Measurements from ENCODE around the gene LONP1. TPM values are rescaled to one million over a fixed set of nuclear protein-coding genes. Genes with fewer than 3 reads are reported as not detected.
"Not testable (repeated sequence)": the region's sequence is repeated elsewhere in the genome, so short reads cannot be mapped to it uniquely, and the experiment has no call there.

LONP1 gene
- total RNA-seq, 2 donors from 2014 or later: 34.8 to 40.4 TPM

- peak; percentile 75 for DNase-seq (ENCODE audit: low spot score)
- intact Hi-C loops (cut with DNase I): no loop called here
Observed at GRCh38 chr19:5695649-5696195, 24.2 kb downstream of the LONP1 start.

- DNase-seq (ENCODE audit: low spot score): peak; percentile 58
- intact Hi-C loops (cut with DNase I): no loop called here
Observed at GRCh38 chr19:5694956-5695648, 24.8 kb downstream of the LONP1 start.

GRCh38 chr19:5694167-5694955, 25.6 kb downstream of the LONP1 start:
- DNase-seq (ENCODE audit: low spot score): peak; percentile 80
- intact Hi-C loops (cut with DNase I): no loop called here

DNA sequence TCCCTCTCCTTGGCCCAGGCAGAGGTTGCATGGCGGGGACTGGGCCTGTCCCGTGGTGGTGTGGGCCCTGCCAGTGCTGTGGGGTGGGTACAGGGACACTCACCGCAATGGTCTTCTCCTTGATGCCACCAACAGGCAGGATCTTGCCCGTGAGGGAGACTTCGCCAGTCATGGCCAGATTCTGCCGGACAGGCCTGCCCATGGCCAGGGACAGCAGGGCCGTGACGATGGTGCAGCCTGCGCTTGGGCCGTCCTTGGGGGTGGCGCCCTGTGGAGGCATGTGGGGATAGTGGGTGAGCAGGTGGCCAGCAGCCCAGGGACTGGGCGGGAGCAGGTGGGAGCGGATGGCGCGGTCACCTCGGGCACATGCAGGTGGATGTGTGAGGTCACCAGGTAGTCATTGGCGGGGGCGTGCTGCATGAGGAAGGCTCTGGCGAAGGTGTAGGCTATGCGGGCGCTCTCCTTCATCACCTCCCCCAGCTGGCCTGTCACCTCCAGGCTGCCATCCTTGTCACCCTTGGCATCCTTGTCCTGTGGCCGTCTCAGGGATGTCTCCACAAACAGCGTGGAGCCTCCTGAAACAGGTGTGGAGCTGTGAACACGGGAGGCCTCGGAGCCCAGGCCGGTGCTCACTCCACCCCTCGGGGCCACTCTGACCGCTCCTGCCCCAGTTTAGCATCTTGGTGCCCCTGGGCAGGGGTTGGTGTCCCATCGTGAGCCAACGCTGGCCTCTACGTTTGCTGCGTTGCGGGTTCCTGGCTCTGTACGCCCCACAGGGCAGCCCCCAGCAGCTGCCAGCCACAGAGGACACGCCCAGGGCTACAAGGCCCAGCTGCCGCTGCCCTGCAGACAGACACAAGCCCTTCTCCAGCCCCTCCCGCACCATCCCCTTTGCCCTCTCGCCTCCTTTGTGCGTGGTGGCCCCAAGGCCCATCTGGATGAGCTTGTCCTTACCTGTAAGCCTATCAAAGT, 26.5 kb downstream of the LONP1 start:
- peak; percentile 61 for DNase-seq (ENCODE audit: low spot score)
- intact Hi-C loops (cut with DNase I): no loop called here

GRCh38 chr19:5692723-5693194, 27.2 kb downstream of the LONP1 start:
- intact Hi-C loops (cut with DNase I): no loop called here
- no peak for DNase-seq (ENCODE audit: low spot score)

DNA sequence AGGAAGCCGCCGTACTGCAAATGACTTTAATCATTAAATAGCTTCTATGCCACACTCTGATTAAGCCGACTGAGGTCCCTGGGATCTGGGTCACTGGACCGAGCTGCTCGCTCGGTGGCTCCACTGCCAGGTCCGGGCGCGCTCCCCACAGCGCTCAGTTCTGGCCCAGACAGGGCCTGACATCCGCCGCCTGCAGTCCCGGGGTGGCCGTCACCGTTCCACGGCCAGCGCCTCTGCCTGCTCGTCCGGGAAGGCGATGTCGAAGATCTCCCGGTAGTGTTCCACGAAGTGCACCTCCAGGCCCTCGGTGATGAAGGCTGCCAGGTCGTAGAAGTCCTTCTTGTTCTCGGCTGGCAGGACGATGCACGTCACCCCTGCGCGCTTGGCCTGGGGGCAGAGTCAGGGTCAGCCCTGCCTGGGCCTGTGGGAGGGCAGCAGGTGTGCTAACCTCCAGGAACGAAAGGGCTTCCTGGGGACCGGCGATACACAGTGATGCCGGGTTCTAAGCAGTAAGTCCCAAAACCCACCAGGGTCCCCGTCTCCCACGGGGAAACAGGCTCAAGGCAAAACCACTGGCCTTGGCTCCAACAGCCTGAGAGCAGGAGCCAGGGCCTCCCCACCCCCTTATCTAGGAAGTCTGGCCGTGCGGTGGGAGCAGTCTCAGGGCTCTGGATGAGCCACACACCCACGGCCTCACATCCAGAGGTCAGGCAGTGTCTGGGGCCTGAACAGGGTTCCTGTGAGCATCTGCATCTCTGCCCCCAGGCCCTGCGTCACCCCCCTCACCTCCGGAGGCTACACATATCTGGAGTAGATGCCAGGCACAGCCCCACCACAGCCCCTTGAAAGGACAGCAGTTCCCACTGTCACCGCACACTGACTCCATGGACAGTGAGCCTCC, 27.9 kb downstream of the LONP1 start:
- intact Hi-C loops (cut with DNase I): no loop called here
- peak; percentile 73 for DNase-seq (ENCODE audit: low spot score)

DNA sequence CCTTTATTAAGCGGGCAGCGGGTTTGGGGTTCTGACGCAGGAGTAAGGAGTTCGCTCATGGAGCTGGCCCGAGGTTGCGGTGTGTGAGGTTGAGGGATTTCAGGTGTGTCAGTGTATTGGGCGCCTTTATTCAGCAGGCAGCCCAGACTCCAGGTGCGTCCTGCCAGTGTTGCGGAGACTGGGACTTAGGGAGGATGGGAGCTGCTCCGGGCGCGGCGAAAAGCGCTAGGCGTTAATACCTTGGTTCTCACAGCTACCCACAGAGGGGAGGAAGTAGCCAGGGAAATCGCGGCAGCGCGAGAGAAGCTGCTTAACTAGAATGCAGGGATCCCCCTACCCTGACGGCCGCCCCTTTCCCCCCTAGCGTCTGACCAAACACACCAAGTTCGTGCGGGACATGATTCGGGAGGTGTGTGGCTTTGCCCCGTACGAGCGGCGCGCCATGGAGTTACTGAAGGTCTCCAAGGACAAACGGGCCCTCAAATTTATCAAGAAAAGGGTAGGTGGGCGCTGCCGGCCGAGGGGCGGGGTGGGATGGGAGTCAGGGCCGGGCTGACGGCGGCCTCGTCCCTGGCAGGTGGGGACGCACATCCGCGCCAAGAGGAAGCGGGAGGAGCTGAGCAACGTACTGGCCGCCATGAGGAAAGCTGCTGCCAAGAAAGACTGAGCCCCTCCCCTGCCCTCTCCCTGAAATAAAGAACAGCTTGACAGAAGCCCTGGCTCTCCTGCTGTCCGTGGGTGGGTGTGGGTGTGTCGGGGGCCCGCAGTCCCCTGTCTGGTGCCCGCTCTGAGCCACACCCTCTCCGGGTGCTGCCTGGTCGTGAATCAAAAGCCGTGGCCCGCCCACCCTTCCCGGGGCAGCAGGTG, 28.8 kb downstream of the LONP1 start:
- DNase-seq (ENCODE audit: low spot score): peak; percentile 90
- intact Hi-C loops (cut with DNase I): no loop called here

- intact Hi-C loops (cut with DNase I): no loop called here
- DNase-seq (ENCODE audit: low spot score): peak; percentile 100
Observed at GRCh38 chr19:5690125-5690954, 29.6 kb downstream of the LONP1 start, which contains the start of gene RPL36. Gene RPL36 (plus strand): TSS chr19:5690295. CDS start chr19:5690508, 213 bp downstream.

DNA sequence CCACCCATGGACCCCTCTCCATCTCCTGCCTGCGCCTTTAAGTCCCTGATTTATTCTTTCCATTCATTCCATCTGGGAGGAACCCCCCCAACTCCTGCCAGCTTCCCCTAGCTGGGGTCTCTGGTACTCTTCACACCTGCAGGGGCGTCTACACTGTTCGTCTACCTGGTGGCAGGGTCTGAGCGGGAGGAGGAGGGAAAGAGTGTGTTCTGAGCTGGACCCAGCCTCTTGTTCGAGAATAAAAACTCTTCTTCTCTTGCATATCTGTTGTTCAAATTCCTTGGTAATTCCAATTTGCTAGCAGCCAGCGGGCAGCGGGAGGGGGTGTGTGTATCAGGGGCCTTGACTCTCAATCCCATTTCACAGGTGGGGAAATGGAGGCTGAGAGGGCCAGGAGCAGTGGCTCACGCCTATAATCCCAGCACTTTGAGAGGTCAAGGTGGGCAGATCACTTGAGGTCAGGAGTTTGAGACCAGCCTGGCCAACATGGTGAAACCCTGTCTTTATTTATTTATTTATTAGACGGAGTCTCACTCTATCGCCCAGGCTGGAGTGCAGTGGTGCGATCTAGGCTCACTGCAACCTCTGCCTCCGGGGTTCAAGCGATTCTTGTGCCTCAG, 31.6 kb downstream of the LONP1 start:
- intact Hi-C loops (cut with DNase I): not testable (repeated sequence)
- DNase-seq (ENCODE audit: low spot score): peak; percentile 64

DNA sequence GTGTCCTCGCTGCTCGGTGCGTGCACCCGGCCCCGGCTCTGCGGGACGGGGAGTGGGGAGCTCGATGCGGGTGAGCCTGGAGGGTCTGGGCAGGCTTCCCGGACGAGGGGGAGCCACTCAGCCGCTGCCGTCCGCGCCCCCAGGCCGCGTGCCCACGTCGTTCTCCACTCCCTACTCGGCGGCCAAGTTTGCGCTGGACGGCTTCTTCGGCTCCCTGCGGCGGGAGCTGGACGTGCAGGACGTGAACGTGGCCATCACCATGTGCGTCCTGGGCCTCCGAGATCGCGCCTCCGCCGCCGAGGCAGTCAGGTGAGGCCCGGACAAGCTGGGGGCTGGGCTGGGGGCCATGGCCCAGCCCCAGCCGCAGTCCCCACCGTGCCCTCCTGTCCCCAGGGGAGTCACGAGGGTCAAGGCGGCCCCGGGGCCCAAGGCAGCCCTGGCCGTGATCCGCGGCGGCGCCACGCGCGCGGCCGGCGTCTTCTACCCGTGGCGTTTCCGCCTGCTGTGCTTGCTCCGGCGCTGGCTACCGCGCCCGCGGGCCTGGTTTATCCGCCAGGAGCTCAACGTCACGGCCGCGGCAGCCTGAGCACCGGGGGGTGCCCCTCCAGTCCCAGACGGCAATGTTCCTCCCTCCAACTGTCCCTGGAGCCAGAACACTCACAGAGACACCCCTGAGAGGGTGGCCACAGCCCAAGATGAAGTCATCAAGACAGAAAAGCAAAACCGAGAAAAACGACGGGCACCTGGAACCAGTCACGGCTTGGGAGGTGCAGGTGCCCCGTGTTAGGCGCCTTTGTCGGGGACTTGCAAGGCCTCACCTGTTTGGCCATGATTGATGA, 32.4 kb downstream of the LONP1 start:
- peak; percentile 76 for DNase-seq (ENCODE audit: low spot score)
- intact Hi-C loops (cut with DNase I): no loop called here

DNA sequence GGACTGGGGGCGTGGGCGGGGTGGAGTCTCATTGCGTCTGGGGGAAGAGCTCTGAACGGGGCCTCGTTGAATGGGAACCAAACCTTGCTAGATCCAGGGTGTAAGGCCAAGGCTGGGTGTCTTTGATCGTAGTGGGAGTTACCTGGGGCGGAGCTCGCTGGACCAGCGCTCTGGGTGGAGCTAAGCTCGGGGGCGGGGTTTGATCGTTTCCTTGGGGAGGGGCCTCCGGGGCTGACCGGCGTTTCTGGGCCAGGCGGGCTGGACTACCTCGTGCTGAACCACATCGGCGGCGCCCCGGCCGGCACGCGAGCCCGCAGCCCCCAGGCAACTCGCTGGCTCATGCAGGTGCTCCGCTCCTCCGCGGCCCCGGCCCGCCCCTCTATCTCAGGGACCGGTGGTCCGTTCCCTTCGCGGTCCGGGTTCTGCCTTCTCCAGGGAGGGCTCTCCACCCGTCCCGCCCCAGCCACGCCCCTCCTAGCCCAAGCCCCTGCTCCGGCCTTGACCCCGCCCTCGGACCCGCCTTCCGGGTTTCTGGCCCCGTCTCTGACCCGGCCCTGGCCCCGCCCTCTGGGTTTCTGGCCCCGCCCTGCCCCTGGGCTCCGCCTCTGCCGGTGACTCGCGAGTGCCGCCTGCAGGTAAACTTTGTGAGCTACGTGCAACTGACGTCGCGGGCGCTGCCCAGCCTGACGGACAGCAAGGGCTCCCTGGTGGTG, 33.1 kb downstream of the LONP1 start:
- intact Hi-C loops (cut with DNase I): no loop called here
- peak; percentile 100 for DNase-seq (ENCODE audit: low spot score)

DNA sequence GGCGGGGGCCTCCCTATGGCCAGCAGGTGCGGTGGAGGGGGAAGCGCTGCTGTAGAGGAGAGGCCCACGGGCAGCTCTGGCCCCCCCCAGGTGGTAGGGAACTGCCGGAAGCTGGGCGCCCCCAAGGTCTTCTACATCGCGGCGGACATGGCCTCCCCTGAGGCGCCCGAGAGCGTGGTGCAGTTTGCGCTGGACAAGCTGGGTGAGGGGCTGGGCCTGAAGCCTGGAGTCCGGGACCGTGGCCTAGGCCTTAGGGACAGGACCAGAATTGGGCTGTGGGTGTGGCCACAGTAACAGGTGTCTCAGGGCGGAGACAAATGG, 33.7 kb downstream of the LONP1 start:
- intact Hi-C loops (cut with DNase I): no loop called here
- DNase-seq (ENCODE audit: low spot score): no peak

- intact Hi-C loops (cut with DNase I): no loop called here
- no peak for DNase-seq (ENCODE audit: low spot score)
Observed at GRCh38 chr19:5684694-5685430, 35.1 kb downstream of the LONP1 start.

All from posterior vena cava (tissue), 2 donors.